K562 (cell line): ENCODE data around the gene JPT2. TPM values are rescaled to one million over a fixed set of nuclear protein-coding genes. Genes with fewer than 3 reads are reported as not detected.

Experiments used
- CEBPG ChIP-seq, 3 experiments: fragments of 200-800 bp in 1 of 3; sonication (Bioruptor generic) in 1 of 3; sonication (generic) in 1 of 3; formaldehyde crosslinking in 1 of 3; IDR thresholded peaks in 2 of 3; conservative IDR thresholded peaks in 1 of 3; 2 replicates each; pipeline versions ENCODE4 v1.6.1 to v1.8.0; 2016 to 2022; ENCODE audit warnings: missing compliant biosample characterization in 2 of 3, missing genetic modification characterization in 2 of 3, mild to moderate bottlenecking in 1 of 3, missing genetic modification reagents in 1 of 3
- CSDE1 ChIP-seq, 2 experiments: fragments of 450-650 bp; IDR thresholded peaks; 2 replicates each; pipeline ENCODE4 v1.6.1; 2016; ENCODE audit warnings: mild to moderate bottlenecking in 1 of 2
- CTCF ChIP-seq, 3 experiments: IDR thresholded peaks in 2 of 3; conservative IDR thresholded peaks in 1 of 3; 2 replicates each; pipeline ENCODE4 v1.5.1; 2011 to 2012; ENCODE audit warnings: low read length in 3 of 3, mild to moderate bottlenecking in 3 of 3, control low read depth in 2 of 3, improper control_type of control experiment in 1 of 3, inconsistent platforms in 1 of 3, low read depth in 1 of 3, mixed read lengths in 1 of 3, moderate library complexity in 1 of 3; ENCODE audit not compliant: insufficient read depth in 2 of 3
- DDX20 ChIP-seq: fragments of 450-650 bp; IDR thresholded peaks from 2 replicates; pipeline ENCODE4 v1.6.1; 2016; ENCODE audit warnings: missing genetic modification characterization, low read depth, mild to moderate bottlenecking, missing compliant biosample characterization, moderate library complexity
- MAFK ChIP-seq: IDR thresholded peaks from 2 replicates; pipeline ENCODE4 v1.6.1; 2011; ENCODE audit warnings: low read length, improper control_type of control experiment
- MNT ChIP-seq, 2 experiments: fragments of 450-650 bp; conservative IDR thresholded peaks; 2 replicates each; pipeline ENCODE4 v1.6.1; 2017; ENCODE audit warnings: mild to moderate bottlenecking in 2 of 2, moderate library complexity in 2 of 2
- NFRKB ChIP-seq: fragments of 450-650 bp; IDR thresholded peaks from 2 replicates; pipeline ENCODE4 v1.6.1; 2016; ENCODE audit warnings: low read depth
- SFPQ ChIP-seq: fragments of 200-400 bp; formaldehyde crosslinking; IDR thresholded peaks from 2 replicates; pipeline ENCODE4 v1.6.1; 2017; ENCODE audit warnings: mild to moderate bottlenecking, low read depth, low read length, moderate library complexity
- TAF1 ChIP-seq: IDR thresholded peaks from 2 replicates; pipeline ENCODE4 v1.6.1; 2011; ENCODE audit warnings: mild to moderate bottlenecking, low read length, moderate library complexity; ENCODE audit not compliant: insufficient read depth, control insufficient read depth, severe bottlenecking; ENCODE audit errors: extremely low read depth
- TBP ChIP-seq: optimal IDR thresholded peaks from 2 replicates; pipeline ENCODE3; 2011; ENCODE audit warnings: low read depth, low read length, improper control_type of control experiment
- TEAD1 ChIP-seq, 2 experiments: fragments of 450-650 bp in 1 of 2; sonication (generic) in 1 of 2; formaldehyde crosslinking; IDR thresholded peaks; 2 replicates each; pipeline versions ENCODE4 v1.4.0 to v1.8.0; 2020 to 2022; ENCODE audit warnings: mild to moderate bottlenecking in 2 of 2, missing genetic modification reagents in 1 of 2
- TFAM ChIP-seq: fragments of 250-450 bp; sonication (Bioruptor Pico); conservative IDR thresholded peaks from 2 replicates; pipeline ENCODE4 v1.5.0; 2021; ENCODE audit warnings: mild to moderate bottlenecking, moderate library complexity
- TRIM24 ChIP-seq, 2 experiments: fragments of 450-650 bp; IDR thresholded peaks; 2 replicates each; pipeline ENCODE4 v1.6.1; 2016
- XRCC3 ChIP-seq: fragments of 450-650 bp; IDR thresholded peaks from 2 replicates; pipeline ENCODE4 v1.6.1; 2017; ENCODE audit warnings: mild to moderate bottlenecking, moderate library complexity
- ZC3H4 ChIP-seq: sonication (generic); formaldehyde crosslinking; IDR thresholded peaks from 2 replicates; pipeline ENCODE4 v1.9.0; 2021; ENCODE audit warnings: missing genetic modification reagents, borderline replicate concordance
- ZNF436 ChIP-seq: fragments of 250-450, 450-650 bp; sonication (Bioruptor Pico); formaldehyde crosslinking; IDR thresholded peaks from 2 replicates; pipeline ENCODE4 v1.7.0; 2020; ENCODE audit warnings: mild to moderate bottlenecking
- polyA plus RNA-seq, 8 experiments: library from polyadenylated mRNA; depleted of rRNA in 4 of 8; stranded (reverse) in 5 of 8; unstranded in 3 of 8; fragments of >200 nt; fragmentation: Nextera tagmentation in 2 of 8; fragmentation: Illumina TruSeq in 1 of 8; extraction: Ambion mirVana in 2 of 8; extraction: Trizol in 1 of 8; gene quantifications; 2 replicates each; pipeline versions ENCODE4 v1.2.1 to v1.2.3, GENCODE V29; 2011 to 2014; ENCODE audit warnings: inconsistent platforms in 1 of 8, missing spikeins in 1 of 8
- total RNA-seq, 7 experiments: library from RNA; depleted of rRNA in 6 of 7; stranded (reverse); fragments of >200 nt in 6 of 7; fragmentation: Illumina TruSeq in 2 of 7; extraction: Trizol in 2 of 7; gene quantifications; 2 replicates each; pipeline versions ENCODE4 v1.2.1 to v1.2.3, GENCODE V29; 2011 to 2021; ENCODE audit warnings: low replicate concordance in 1 of 7
- TF ChIP-seq, protein P1 (sequence below), 3 experiments: fragments of 200-800 bp in 1 of 3; sonication (Bioruptor generic) in 1 of 3; sonication (generic) in 1 of 3; formaldehyde crosslinking in 1 of 3; IDR thresholded peaks; 2 replicates each; pipeline versions ENCODE4 v1.6.1 to v1.8.0; 2016 to 2022; ENCODE audit warnings: mild to moderate bottlenecking in 2 of 3, missing compliant biosample characterization in 2 of 3, missing genetic modification characterization in 2 of 3, missing genetic modification reagents in 1 of 3
- TF ChIP-seq, protein P2 (sequence below): fragments of 250-450 bp; sonication (Bioruptor Pico); IDR thresholded peaks from 2 replicates; pipeline ENCODE4 v1.8.0; 2022; ENCODE audit warnings: moderate library complexity, mild to moderate bottlenecking, inconsistent platforms

JPT2 gene
- total and polyA plus RNA-seq, 9 of the 15 experiments (the other 6 are each of a cell fraction or from before 2014, with no cell fraction given) = 25.5 to 133 (median 106) TPM

DNA sequence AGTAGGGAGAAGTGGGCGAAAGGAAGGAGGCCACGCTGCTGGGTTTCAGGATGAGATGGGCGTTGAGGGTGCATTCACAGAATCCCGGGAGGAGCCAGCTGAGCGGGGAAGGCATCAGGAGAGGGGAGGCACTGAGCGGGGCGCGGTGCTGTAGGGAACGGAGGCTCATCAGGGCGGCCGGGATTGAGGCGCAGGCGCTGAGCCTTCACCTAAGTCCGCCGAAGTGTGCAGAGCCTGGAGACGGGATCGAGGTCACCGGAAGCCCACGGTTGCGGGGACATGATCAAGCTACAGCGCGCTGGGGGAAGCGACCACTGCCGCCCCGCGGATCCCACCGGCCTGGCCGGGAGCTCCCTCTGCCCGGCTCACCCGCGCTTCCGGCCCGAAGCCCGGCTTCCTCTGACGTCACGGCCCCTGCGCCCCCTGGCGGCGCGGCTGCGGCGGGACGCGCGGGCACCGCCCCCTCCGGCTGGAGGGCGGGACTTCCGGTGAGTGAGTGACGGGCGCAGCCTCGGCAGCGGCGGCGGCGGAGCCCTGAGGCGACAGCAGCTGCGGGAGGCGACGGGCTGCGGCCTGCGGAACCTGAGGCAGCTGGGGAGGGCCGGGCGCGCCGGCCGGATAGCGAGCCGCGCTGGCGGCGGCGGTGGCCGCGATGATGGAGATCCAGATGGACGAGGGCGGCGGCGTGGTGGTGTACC, 27.8 kb downstream of the JPT2 start, which contains the start of gene MAPK8IP3 (continued):
- TF ChIP-seq MNT (conservative IDR thresholded peaks at IDR 0.05) (peak in 1 of 2 experiments; percentile 64; a peak in 2 of 4 replicates), ZC3H4 (no peak), SFPQ (no peak), TRIM24 (IDR thresholded peaks at IDR 0.05) (peak in 1 of 2 experiments; percentile 32; a peak in 1 of 4 replicates), TFAM (CRISPR knock-in tag) (no peak), CSDE1 (IDR thresholded peaks at IDR 0.05) (no peak; a peak in 1 of 4 replicates), TEAD1 (CRISPR knock-in tag; IDR thresholded peaks at IDR 0.05) (peak in 1 of 2 experiments; percentile 77; a peak in 2 of 4 replicates), MAFK (no peak), ZNF436 (no peak), XRCC3 (no peak), TBP (peak; percentile 76), NFRKB (no peak), DDX20 (no peak), CTCF (IDR thresholded peaks at IDR 0.05 in 2 of 3, conservative IDR thresholded peaks at IDR 0.05 in 1 of 3; ENCODE audit: insufficient read depth in 2 of 3, low read depth in 1 of 3, low read length in 3 of 3) (peak; percentile 74 to 95 (median 93)), CEBPG (CRISPR knock-in tag; IDR thresholded peaks at IDR 0.05) (no peak), CEBPG (tag; conservative IDR thresholded peaks at IDR 0.05 in 1 of 2, IDR thresholded peaks at IDR 0.05 in 1 of 2) (no peak), TAF1 (peak; percentile 58)
- TF ChIP-seq, protein P1, sequence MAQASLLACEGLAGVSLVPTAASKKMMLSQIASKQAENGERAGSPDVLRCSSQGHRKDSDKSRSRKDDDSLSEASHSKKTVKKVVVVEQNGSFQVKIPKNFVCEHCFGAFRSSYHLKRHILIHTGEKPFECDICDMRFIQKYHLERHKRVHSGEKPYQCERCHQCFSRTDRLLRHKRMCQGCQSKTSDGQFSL (CRISPR knock-in tag; IDR thresholded peaks at IDR 0.05) = peak; percentile 74
- TF ChIP-seq, protein P1 (tag; IDR thresholded peaks at IDR 0.05) = no peak
- TF ChIP-seq, protein P2, sequence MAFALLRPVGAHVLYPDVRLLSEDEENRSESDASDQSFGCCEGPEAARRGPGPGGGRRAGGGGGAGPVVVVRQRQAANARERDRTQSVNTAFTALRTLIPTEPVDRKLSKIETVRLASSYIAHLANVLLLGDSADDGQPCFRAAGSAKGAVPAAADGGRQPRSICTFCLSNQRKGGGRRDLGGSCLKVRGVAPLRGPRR = no peak
